SK-N-SH (cell line): ENCODE results near the gene XIST. TPM values are rescaled to one million over a fixed set of nuclear protein-coding genes. Genes with fewer than 3 reads are reported as not detected.

Experiments used
- CTCF ChIA-PET: fragments of 300-600, 350-600 bp; formaldehyde crosslinking; extraction: SDS; loops from one replicate; lab custom pipeline; 2021; lab: Yijun Ruan, JAX
- POLR2A ChIA-PET: fragments of 350-600 bp; sonication (Branson Sonifier 250); formaldehyde crosslinking; extraction: SDS; loops from one replicate; lab custom pipeline; 2020; ENCODE audit warnings: antibody characterized with exemption, inconsistent platforms; lab: Yijun Ruan, JAX
- DNase-seq: peaks from one replicate; pipeline ENCODE4 v3.0.0; 2012
- H2AFZ ChIP-seq: fragments of 200-600 bp; sonication (generic); 2 replicates; pipeline ENCODE4 v1.8.1; 2016; ENCODE audit warnings: antibody characterized with exemption, mild to moderate bottlenecking, low read depth
- H3F3A ChIP-seq: fragments of 200-600 bp; sonication (generic); replicated peaks from 2 replicates; pipeline ENCODE3; 2016; ENCODE audit warnings: antibody characterized with exemption, mild to moderate bottlenecking; ENCODE audit not compliant: insufficient read depth
- H3K27ac ChIP-seq, 2 experiments: fragments of 200-500 bp in 1 of 2; fragments of 200-600 bp in 1 of 2; sonication (Bioruptor generic) in 1 of 2; sonication (generic), shearing (Covaris generic) in 1 of 2; 2 replicates each; pipeline versions ENCODE4 v1.5.1 to v1.6.1; 2014 to 2016; ENCODE audit warnings: low read depth in 2 of 2, inconsistent platforms in 1 of 2, low read length in 1 of 2, mild to moderate bottlenecking in 1 of 2, mixed read lengths in 1 of 2
- H3K27me3 ChIP-seq: fragments of 200-600 bp; sonication (generic), shearing (Covaris generic); 2 replicates; pipeline ENCODE4 v1.6.1; 2016; ENCODE audit warnings: mixed run types; ENCODE audit not compliant: insufficient read depth
- H3K36me3 ChIP-seq, 2 experiments: fragments of 200-500 bp in 1 of 2; fragments of 200-600 bp in 1 of 2; sonication (Bioruptor generic) in 1 of 2; sonication (generic) in 1 of 2; replicated peaks in 1 of 2; 2 replicates each; pipeline versions ENCODE3 to v1.5.1; 2014 to 2016; ENCODE audit warnings: low read length in 1 of 2, mild to moderate bottlenecking in 1 of 2; ENCODE audit not compliant: insufficient read depth in 2 of 2, control insufficient read depth in 1 of 2
- H3K4me1 ChIP-seq, 2 experiments: fragments of 200-500 bp in 1 of 2; fragments of 200-600 bp in 1 of 2; sonication (Bioruptor generic) in 1 of 2; sonication (generic), shearing (Covaris generic) in 1 of 2; 2 replicates each; pipeline versions ENCODE4 v1.5.1 to v1.6.1; 2014 to 2016; ENCODE audit warnings: low read depth in 1 of 2, low read length in 1 of 2, mixed run types in 1 of 2; ENCODE audit not compliant: insufficient read depth in 2 of 2, control insufficient read depth in 1 of 2
- H3K4me2 ChIP-seq: fragments of 200-600 bp; sonication (generic), shearing (Covaris generic); 2 replicates; pipeline ENCODE4 v1.6.1; 2017; ENCODE audit warnings: mixed run types
- H3K4me3 ChIP-seq, 2 experiments: fragments of 200-500 bp in 1 of 2; fragments of 200-600 bp in 1 of 2; sonication (Bioruptor generic) in 1 of 2; sonication (generic), shearing (Covaris generic) in 1 of 2; 2 replicates each; pipeline versions ENCODE4 v1.5.1 to v1.8.1; 2014 to 2016; ENCODE audit warnings: low read depth in 2 of 2, inconsistent platforms in 1 of 2, low read length in 1 of 2, mild to moderate bottlenecking in 1 of 2, mixed read lengths in 1 of 2, moderate library complexity in 1 of 2
- H3K79me2 ChIP-seq: fragments of 200-600 bp; sonication (generic); 2 replicates; pipeline ENCODE4 v1.8.1; 2017; ENCODE audit warnings: mild to moderate bottlenecking; ENCODE audit not compliant: insufficient read depth
- H3K9ac ChIP-seq: fragments of 200-600 bp; sonication (generic); 2 replicates; pipeline ENCODE4 v1.6.1; 2017; ENCODE audit warnings: mixed run types
- H3K9me2 ChIP-seq: fragments of 200-600 bp; sonication (generic); 2 replicates; pipeline ENCODE4 v1.6.1; 2017; ENCODE audit warnings: mixed run types
- H3K9me3 ChIP-seq: fragments of 200-600 bp; sonication (generic); 2 replicates; pipeline ENCODE4 v1.6.1; 2017; ENCODE audit warnings: mixed run types, mild to moderate bottlenecking, moderate library complexity
- H4K20me1 ChIP-seq: fragments of 200-600 bp; sonication (generic); 2 replicates; pipeline ENCODE4 v1.6.1; 2017; ENCODE audit warnings: mild to moderate bottlenecking, mixed run types; ENCODE audit not compliant: insufficient read depth
- CHD2 ChIP-seq: fragments of 150-350 bp; IDR thresholded peaks from 2 replicates; pipeline ENCODE4 v1.6.1; 2018; ENCODE audit warnings: low read length; ENCODE audit not compliant: partially characterized antibody
- EP300 ChIP-seq, 2 experiments: IDR thresholded peaks; 2 replicates each; pipeline versions ENCODE4 v1.4.0 to v1.6.1; 2012; ENCODE audit warnings: borderline replicate concordance in 1 of 2, low read depth in 1 of 2, low read length in 1 of 2
- FOSL2 ChIP-seq: IDR thresholded peaks from 2 replicates; pipeline ENCODE4 v1.4.0; 2012; ENCODE audit warnings: low read depth, mild to moderate bottlenecking, moderate library complexity, borderline replicate concordance
- FOXJ3 ChIP-seq: sonication (generic); formaldehyde crosslinking; IDR thresholded peaks from 2 replicates; pipeline ENCODE4 v1.5.1; 2020; ENCODE audit warnings: mild to moderate bottlenecking, missing genetic modification reagents
- GABPA ChIP-seq: IDR thresholded peaks from 2 replicates; pipeline ENCODE4 v1.4.0; 2012; ENCODE audit warnings: low read depth, mild to moderate bottlenecking
- MXI1 ChIP-seq: IDR thresholded peaks from 2 replicates; pipeline ENCODE4 v1.6.1; 2012; ENCODE audit warnings: mild to moderate bottlenecking, low read depth, low read length, improper control_type of control experiment
- NFIC ChIP-seq: IDR thresholded peaks from 2 replicates; pipeline ENCODE4 v1.4.0; 2012; ENCODE audit warnings: borderline replicate concordance
- NRF1 ChIP-seq: IDR thresholded peaks from 2 replicates; pipeline ENCODE4 v1.6.1; 2012; ENCODE audit warnings: low read depth, mild to moderate bottlenecking, low read length
- POLR2AphosphoS5 ChIP-seq: IDR thresholded peaks from 2 replicates; pipeline ENCODE4 v1.6.1; 2012; ENCODE audit warnings: low read depth, low read length
- RFX5 ChIP-seq: IDR thresholded peaks from 2 replicates; pipeline ENCODE4 v1.6.1; 2012; ENCODE audit warnings: mild to moderate bottlenecking, improper control_type of control experiment, low read length
- SIN3A ChIP-seq: IDR thresholded peaks from 2 replicates; pipeline ENCODE4 v1.6.1; 2012; ENCODE audit warnings: low read depth, mild to moderate bottlenecking, low read length, moderate library complexity, borderline replicate concordance
- SMC3 ChIP-seq: IDR thresholded peaks from 2 replicates; pipeline ENCODE4 v1.6.1; 2012; ENCODE audit warnings: low read depth, low read length, improper control_type of control experiment
- WGBS: methylation state at CpG from one replicate; pipeline ENCODE4 v1.1.6; 2017; ENCODE audit warnings: low lambda C conversion rate; 5-methylcytosine and 5-hydroxymethylcytosine counted together
- polyA plus RNA-seq, 3 experiments: library from polyadenylated mRNA; depleted of rRNA; stranded (reverse); fragments of >200 nt; gene quantifications; 2 replicates each; pipeline ENCODE4 v1.2.3, GENCODE V29; 2012
- TF ChIP-seq, protein P1 (sequence below): IDR thresholded peaks from 2 replicates; pipeline ENCODE4 v1.4.0; 2012; ENCODE audit warnings: low read depth

Gene XIST
- polyA plus RNA-seq, 1 of the 3 experiments (the other 2 are of a cell fraction) = 135 TPM

DNA sequence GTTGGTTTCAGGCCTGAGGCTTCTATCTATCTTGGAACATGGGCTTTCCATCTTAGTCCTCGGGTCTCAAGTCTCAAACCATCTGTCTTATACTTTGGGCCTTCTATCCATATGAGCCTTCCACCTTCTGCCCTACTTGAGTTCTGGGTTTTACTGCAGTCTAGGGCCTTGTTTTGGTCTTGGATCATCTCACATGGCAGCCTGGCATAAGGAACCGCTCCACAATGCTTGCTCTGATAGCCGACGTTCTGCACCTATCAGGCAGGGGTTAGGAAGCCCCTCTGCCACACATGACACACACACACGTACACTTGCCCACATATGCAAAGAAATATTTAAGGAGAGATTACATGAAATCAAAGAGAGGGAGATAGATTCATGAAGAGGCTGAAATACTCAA, 25.5 kb downstream of the XIST start:
- no peaks in the 10 kb centered on the region; a peak in 1 of 4 replicates for H3K4me1 ChIP-seq
- no peaks in the 10 kb centered on the region for H3K9me3 ChIP-seq
- no peak overlapping the region for H3K27ac ChIP-seq
- no peak for DNase-seq
- TF ChIP-seq SMC3 = no peak
- no peak for TF ChIP-seq SIN3A
- TF ChIP-seq NRF1 = no peak
- TF ChIP-seq NFIC = no peak
- no peak for TF ChIP-seq GABPA
- no peak for TF ChIP-seq FOXJ3
- TF ChIP-seq FOSL2 = no peak
- H3K79me2 ChIP-seq = peaks cover 87% of the 10 kb centered on the region
- CTCF ChIA-PET = no interaction called here
- H3K4me2 ChIP-seq = no peak overlapping the region
- peaks cover 3% of the 10 kb centered on the region for H3F3A ChIP-seq
- WGBS = 31% methylated on average over 5 of the region's 5 CpGs
- no peak overlapping the region for H3K4me3 ChIP-seq
- H3K36me3 ChIP-seq = peaks cover 46 to 85% of the 10 kb centered on the region in 2 experiments
- peaks cover 100% of the 10 kb centered on the region for H4K20me1 ChIP-seq
- no peak overlapping the region for H2AFZ ChIP-seq
- H3K9me2 ChIP-seq = no peaks in the 10 kb centered on the region
- H3K27me3 ChIP-seq = no peaks in the 10 kb centered on the region
- POLR2A ChIA-PET = no interaction called here
- H3K9ac ChIP-seq = no peak overlapping the region

DNA sequence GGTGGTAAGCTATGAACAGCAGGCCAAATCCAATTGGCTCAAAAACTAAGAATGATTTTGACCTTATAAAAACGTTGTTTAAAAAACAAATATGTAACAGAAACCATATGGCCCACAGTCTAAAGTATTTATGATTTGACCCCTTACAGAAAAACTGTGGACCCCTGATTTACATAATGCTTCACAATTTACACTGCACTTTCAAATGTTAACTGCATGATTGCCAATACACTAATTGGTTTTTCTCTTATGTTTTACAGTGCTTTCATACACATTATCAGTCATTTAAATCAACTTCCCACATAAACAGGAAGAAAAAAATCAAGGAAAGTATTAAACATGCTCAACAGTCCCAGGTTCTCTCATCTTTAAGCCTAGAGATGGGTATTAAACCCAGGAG, 26.9 kb downstream of the XIST start:
- 7% methylated on average over 1 of the region's 1 CpG for WGBS
- Histone ChIP-seq H3K9me2 (no peaks in the 10 kb centered on the region), H4K20me1 (peaks cover 100% of the 10 kb centered on the region), H3K4me2 (no peak overlapping the region), H3F3A (peaks cover 3% of the 10 kb centered on the region), H3K9ac (no peak overlapping the region), H3K79me2 (peaks cover 74% of the 10 kb centered on the region), H3K27ac (no peak overlapping the region), H3K4me1 (no peaks in the 10 kb centered on the region; a peak in 1 of 4 replicates), H3K4me3 (no peak overlapping the region), H3K36me3 (peaks cover 45 to 89% of the 10 kb centered on the region in 2 experiments), H3K27me3 (no peaks in the 10 kb centered on the region), H2AFZ (no peak overlapping the region), H3K9me3 (no peaks in the 10 kb centered on the region)
- ChIA-PET POLR2A (no interaction called here), CTCF (no interaction called here)
- TF ChIP-seq EP300 (IDR thresholded peaks at IDR 0.05; ENCODE audit: borderline replicate concordance in 1 of 2, low read depth in 1 of 2, low read length in 1 of 2) (no peak), GABPA (no peak), POLR2AphosphoS5 (no peak), CHD2 (no peak), MXI1 (no peak), RFX5 (no peak)
- TF ChIP-seq, protein P1, sequence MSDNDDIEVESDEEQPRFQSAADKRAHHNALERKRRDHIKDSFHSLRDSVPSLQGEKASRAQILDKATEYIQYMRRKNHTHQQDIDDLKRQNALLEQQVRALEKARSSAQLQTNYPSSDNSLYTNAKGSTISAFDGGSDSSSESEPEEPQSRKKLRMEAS = no peak
- no peak for DNase-seq
